ENCODE measurements around the gene GPR42. TPM values are rescaled to one million over a fixed set of nuclear protein-coding genes. Genes with fewer than 3 reads are reported as not detected.

Gene GPR42
- total and polyA plus RNA-seq, 2 experiments from 2014 or later = 0.33 TPM; not detected in 1

GRCh38 chr19:35347171-35347929 lies 23.5 kb upstream of the GPR42 start, which contains the start of gene FFAR1:
Gene FFAR1 (plus strand): TSS chr19:35347902. CDS start chr19:35351552, 3,650 bp downstream.
- Histone ChIP-seq H3K9me3 (ENCODE audit: low read depth) (no peaks in the 10 kb centered on the region), H3K27me3 (no peaks in the 10 kb centered on the region)
- DNase-seq (ENCODE audit: low read depth in 1 of 2, low spot score in 1 of 2) = no peak

GRCh38 chr19:35347930-35348298 lies 23.0 kb upstream of the GPR42 start:
- Histone ChIP-seq H3K36me3 (no peaks in the 10 kb centered on the region), H3K4me3 (no peak overlapping the region), H3K9me3 (ENCODE audit: low read depth) (no peaks in the 10 kb centered on the region), H3K27me3 (no peaks in the 10 kb centered on the region), H3K27ac (no peak overlapping the region), H3K4me1 (ENCODE audit: low read depth) (no peaks in the 10 kb centered on the region)
- no peak for DNase-seq (ENCODE audit: low read depth in 1 of 2, low spot score in 1 of 2)
- TF ChIP-seq CTCF (IDR thresholded peaks at IDR 0.05; ENCODE audit: low read depth, low read length) = no peak

More at GRCh38 chr19:35347171-35347929, 23.5 kb upstream of the GPR42 start, which contains the start of gene FFAR1:
- H3K4me1 ChIP-seq (ENCODE audit: low read depth) = no peaks in the 10 kb centered on the region
- no peak for TF ChIP-seq CTCF (IDR thresholded peaks at IDR 0.05; ENCODE audit: low read depth, low read length)
- no peaks in the 10 kb centered on the region for H3K36me3 ChIP-seq
- no peak within 1 kb of the TSS for H3K27ac ChIP-seq
- H3K4me3 ChIP-seq = no peak within 1 kb of the TSS

GRCh38 chr19:35348911-35349611 lies 21.8 kb upstream of the GPR42 start:
- Histone ChIP-seq H3K36me3 (no peaks in the 10 kb centered on the region), H3K4me1 (ENCODE audit: low read depth) (no peaks in the 10 kb centered on the region), H3K9me3 (ENCODE audit: low read depth) (no peaks in the 10 kb centered on the region), H3K27me3 (no peaks in the 10 kb centered on the region), H3K27ac (no peak overlapping the region), H3K4me3 (no peak overlapping the region)
- DNase-seq (ENCODE audit: low read depth in 1 of 2, low spot score in 1 of 2) = no peak
- TF ChIP-seq CTCF (IDR thresholded peaks at IDR 0.05; ENCODE audit: low read depth, low read length) = no peak

- no peaks in the 10 kb centered on the region for H3K4me1 ChIP-seq (ENCODE audit: low read depth)
Observed at GRCh38 chr19:35349614-35350521, 21.0 kb upstream of the GPR42 start.

More at GRCh38 chr19:35349614-35350521, 21.0 kb upstream of the GPR42 start:
- no peak for TF ChIP-seq CTCF (IDR thresholded peaks at IDR 0.05; ENCODE audit: low read depth, low read length)
- Histone ChIP-seq H3K36me3 (no peaks in the 10 kb centered on the region), H3K9me3 (ENCODE audit: low read depth) (no peaks in the 10 kb centered on the region), H3K27ac (no peak overlapping the region), H3K27me3 (no peaks in the 10 kb centered on the region), H3K4me3 (no peak overlapping the region)
- DNase-seq (ENCODE audit: low read depth in 1 of 2, low spot score in 1 of 2) = no peak

Data from cardiac muscle cell (in vitro differentiated cells and primary cell).